Activated effector memory CD4-positive, alpha-beta T cell treated with anti-CD3 and anti-CD28 coated beads, Interleukin-2, amount 50 U/mL, for 16 hours (primary cell): ENCODE results near the gene AGBL3.
"Not testable (repeated sequence)": the region's sequence is repeated elsewhere in the genome, so short reads cannot be mapped to it uniquely, and the experiment has no call there.

ENCODE experiments used
- DNase-seq: peaks from one replicate; pipeline ENCODE4 v3.0.0-alpha.2; 2020

AGBL3 gene

DNA sequence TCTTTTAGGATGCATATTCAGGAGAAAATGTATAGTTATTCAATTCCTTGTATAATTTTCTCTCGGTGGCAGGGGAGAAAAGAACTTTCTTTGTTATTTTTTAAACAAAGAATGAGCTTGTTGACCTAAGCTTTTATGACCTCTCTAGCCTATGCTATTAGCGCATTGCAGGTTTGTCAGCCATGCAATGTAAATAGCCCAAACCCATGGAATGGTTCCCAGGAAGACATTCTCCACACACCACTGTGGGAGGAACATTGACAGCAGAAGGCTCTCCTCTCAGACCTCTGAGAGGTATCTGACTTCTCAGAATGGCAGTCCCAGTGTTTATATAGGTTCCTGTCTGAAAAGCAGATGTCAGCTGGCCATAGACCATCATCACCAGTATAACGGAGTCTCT lies 19.6 kb upstream of the AGBL3 start:
- DNase-seq: no peak

DNA sequence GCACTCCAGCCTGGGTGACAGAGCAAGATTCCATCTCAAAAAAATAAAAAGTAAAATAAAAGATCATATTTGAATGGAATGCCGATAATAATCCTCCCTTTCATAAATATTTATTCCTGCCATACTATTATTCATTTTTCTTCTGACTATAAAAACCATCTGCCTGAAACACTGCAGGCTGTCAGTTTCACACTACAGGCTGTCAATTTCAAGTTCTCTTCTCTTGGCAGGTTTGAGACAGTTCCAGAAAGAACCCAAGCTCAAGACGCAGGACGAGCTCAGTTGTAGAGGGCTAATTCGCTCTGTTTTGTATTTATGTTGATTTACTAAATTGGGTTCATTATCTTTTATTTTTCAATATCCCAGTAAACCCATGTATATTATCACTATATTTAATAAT lies 18.2 kb upstream of the AGBL3 start:
- no peak for DNase-seq

DNA sequence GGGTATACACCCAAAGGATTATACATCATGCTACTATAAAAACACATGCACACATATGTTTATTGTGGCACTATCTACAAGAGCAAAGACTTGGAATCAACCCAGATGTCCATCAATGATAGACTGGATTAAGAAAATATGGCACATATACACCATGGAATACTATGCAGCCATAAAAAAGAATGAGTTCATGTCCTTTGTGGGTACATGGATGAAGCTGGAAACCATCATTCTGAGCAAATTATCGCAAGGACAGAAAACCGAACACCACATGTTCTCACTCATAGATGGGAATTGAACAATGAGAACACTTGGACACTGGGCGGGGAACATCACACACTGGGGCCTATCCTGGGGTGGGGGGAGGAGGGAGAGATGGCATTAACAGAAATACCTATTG lies 4.7 kb upstream of the AGBL3 start:
- DNase-seq: not testable (repeated sequence)

DNA sequence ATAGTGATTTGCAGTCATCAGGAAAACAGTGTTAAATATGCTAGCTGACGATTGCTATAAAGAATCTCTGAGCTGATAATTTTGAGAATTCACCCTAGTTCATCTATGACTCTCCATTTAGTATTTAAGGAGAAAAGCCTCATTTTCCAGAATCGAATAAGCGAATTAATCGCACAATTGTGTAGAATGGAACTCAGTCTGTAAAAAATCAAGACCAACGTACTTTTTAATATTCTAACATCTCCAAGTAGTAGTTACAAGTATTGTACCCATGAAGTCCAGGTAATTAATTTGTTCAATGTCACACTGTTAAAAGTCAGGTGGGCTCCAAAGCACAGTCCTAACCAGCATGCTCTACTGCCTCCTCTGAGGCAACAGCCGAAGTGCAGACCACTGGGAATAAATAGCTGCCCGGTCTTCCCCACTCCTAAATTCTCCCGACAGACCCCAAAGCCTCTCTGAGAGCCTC lies 380 bp upstream of the AGBL3 start:
- no peak for DNase-seq

DNA sequence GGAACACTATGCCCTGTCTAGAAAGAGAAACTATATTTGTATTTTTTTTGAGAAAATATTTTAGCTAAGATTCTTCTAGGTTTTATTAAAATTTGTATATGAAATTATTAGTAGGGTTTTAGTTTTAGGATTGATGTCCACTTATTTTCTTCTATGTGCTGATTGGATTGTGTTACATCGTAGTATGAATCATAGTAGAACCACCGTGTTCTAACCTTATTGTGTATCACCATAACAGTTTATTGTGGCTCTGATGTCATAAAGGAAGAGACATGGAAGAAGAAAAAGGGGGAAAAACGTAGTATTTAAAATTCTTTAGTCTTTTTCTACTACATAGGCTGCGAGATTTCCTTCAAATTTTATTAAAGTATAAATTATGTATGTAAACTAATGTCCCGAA lies 1.9 kb downstream of the AGBL3 start:
- no peak for DNase-seq

DNA sequence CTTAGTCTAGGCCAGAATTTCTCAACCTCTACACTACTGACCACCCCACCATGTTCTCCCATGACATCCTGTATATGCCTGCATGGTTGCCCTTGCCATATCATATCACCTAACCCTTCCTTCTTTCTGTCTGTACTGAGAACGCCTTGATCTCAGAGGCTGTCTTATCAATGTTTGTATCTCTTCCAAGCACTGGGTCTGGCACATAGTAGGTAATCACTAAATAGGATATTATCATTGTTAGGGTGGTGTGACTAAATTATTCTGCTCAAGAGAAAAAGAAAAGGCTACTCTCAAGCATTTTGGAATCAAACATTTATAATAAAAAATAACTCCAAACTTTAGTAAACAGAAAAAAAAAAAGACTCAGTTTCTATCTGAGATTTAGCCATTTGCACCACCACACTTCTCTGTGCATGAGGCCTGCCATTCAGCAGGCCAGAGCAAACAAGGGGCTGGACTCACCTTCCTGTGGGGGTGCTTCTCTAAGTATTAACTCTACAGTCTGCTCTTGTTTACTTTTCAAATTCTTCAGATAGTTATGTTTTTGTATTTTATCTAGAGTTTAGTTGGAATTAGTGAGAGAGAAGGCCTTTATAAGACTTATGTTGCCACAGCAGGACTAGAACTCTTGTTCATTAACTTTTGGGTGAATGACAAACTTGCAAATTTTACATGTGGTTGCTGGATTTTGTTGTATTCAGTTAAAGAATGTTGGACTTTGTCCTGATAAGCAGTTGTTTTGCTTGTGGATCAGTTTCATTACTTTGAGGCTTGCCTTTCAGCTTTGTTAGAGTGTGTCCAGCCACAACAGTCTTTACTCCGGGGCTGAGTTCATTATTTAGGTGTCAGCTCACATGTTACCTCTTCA lies 5.4 kb downstream of the AGBL3 start:
- no peak for DNase-seq

DNA sequence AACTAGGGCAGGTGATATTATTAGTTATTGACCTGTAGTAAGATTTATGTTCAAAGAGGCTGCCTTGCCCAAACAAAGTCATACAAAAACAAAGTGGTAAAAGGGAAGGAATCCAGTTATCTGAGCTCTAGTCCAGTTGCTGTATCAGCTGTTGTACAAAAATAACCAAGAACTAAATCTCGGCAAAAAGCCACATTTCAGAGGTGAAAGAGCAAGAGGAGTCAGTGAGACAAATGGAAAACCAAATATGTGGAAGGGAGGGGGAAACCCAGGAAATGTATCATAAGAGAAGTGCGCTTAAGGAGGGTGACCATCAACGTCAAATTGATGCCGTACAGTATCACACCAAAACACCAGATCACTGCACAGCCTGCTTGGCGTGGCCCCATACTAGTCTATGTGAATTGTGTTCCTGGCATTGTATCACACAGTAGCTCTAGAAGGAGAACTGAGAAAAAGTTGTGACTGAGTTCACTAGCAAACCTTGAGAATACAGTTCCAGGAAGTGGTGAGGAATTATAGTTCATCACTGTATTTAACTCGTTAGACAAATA lies 6.4 kb downstream of the AGBL3 start:
- DNase-seq: no peak

DNA sequence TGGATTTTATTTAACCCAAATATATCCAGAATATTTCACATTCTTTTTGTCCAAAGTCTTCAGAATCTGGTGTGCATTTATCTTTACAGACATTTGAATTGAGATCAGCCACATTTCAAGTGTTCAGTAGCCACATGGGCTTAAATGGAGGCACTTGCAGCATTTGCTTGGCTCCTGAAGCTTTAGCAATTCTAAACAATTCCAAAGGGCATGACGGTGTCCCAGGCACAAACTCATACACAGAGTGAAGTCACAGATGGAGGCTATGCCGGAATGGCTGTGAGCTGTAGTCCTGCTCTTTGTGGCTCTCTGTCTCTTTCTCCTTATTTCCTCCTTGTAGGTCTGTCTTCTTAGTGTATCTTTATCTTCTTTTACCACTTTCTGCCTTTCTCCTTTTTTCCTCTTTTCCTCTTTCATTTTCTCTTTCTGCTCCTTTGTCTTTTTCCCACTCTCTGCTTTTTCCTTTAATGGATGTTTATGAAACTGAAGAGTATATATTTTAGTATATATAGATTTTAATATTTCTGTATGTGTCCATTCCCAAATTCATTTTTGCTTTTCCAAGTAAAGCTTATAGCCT lies 7.7 kb downstream of the AGBL3 start:
- DNase-seq: no peak

DNA sequence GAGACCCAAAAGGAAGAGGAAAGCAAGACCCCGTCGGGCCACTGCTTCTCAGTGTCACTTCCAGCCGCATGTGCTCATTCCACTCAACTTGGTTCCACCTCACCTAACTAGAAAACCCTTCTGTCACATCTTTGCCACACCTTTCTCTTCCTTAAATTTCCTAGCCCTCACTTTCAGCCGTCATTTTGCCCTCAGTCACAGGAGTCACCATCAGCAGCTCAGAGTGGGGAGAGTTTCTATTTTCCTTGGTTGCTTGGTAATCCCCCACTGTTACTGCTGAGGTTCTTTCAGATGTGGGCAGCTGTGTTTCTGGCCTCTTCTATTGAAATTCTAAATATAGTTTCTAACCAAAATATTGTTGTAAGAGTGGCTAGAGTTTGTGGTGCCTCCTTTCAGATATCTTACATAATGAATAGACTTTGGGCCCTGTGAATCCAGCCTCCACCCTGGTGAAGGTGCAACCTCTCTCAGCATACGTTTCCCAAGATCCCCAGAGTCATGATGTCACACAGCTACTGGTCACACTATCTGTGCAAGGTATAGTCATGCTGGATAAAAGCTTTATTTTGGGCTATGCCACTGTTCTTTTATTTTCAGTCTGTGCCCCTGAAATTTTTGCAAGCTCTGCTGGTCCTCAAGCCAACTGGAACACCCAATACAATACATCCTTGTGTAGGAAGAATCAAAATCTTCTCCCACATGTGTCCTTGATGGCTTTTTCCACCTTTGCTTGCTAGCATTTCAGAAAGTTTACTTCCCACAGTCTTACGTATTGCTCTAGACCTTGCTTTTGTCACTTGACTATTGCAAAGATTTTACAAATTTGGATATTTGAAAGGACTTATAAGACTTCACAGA lies 9.2 kb downstream of the AGBL3 start:
- DNase-seq: no peak

DNA sequence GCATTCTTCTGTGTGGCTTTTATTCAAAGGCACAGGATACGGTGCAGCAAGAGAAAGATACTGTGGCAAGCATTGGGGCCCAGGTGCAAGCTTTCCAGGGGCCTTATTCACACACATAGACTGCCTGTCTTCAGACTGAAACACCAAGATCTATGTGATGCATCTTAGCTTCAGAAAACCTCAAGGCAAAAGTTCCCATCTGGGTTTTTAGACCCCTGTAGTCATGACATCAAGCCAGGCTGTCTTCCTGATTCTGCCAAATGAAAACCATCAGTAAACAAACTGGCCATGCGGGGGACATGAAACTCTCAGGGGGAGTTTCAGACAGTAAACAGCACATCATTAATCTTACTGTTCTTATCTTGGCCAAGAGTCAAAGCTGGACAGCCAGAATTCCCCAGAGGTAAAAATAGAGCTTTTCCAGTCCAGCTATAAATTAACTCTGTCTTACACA lies 9.8 kb downstream of the AGBL3 start:
- no peak for DNase-seq

DNA sequence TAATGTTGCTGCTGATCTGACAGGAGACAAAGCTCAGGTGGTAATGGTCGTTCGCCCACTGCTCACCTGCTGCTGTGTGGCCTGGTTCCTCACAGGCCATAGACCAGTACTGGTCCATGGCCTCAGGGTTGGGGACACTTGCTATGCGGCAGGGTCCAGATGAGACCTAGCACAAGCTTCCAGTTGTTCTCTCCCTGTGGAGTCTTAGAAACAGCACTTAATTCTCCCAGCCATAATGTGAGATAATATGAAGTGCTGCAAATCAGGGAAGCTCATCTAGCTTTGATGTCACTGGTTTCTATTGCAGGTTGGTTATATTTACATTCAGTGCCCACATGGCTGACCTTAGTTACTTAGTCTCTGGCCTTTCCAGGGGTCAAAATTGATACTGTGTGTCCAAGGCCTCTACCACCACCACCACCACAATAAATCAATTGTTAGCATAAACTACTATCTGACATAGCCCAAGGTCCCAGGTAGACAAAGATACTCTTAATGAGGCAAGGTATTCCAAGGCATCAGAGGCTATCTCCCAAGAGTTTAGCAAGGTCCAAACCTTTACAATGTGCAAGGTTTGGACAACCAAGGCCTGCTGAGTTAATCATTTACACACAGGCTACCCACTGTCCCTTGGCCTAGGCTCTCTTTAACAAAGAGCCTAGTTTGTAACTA lies 11.0 kb downstream of the AGBL3 start:
- DNase-seq: no peak

DNA sequence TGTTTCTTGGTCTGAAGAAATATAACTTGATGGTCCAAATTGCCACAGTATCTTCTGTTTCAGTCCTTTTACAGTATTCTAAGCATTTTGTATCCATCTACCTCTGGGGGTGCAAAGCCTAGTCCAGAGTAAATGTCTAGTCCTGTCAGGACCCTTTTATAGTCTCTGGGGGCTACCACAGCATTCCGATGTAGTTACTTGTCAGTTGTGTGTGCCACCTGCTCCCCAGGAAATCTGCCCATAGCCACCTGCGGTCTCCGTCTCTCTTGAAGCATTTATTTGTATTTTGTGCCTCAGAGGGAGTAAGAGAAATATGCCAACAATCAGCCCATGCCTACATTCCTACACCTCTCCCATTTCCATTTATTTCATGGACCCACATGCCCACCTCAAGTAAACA lies 12.8 kb downstream of the AGBL3 start:
- no peak for DNase-seq

DNA sequence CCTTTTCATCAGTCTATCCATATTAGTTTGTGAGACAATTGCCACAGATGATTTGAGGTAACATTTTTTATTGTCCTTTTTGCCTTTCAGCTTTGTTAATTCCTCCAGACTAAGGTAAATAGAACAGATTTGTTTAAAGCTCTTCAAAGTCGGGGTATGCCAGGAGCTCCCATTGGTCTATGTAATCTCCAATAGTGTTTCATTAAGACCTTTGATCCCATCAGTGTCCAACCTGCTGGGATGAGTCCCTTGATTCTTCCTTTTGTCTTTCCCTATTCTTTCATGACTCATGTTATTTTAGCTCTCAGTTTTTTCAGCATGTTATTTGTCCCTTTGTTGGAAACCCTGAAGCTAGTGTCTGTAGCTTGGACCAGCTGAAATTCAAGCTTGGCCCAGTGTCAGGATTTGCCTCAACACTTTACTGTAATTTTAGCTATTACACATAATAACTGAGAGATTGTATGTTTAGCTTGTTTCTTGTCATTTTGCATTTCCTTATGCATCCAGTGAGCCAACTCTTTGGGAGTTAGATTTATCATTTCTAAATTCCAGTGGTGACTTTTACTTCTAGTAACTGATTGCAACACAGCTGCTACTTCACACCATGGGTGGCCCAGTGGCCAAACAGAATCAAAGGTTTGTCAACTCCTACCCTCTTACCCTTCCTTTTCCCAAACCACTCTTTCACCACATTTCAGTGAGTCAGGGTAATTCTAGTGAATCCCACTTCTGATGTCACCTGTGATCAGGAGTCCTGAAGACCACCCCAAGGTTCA lies 15.3 kb downstream of the AGBL3 start:
- DNase-seq: no peak

DNA sequence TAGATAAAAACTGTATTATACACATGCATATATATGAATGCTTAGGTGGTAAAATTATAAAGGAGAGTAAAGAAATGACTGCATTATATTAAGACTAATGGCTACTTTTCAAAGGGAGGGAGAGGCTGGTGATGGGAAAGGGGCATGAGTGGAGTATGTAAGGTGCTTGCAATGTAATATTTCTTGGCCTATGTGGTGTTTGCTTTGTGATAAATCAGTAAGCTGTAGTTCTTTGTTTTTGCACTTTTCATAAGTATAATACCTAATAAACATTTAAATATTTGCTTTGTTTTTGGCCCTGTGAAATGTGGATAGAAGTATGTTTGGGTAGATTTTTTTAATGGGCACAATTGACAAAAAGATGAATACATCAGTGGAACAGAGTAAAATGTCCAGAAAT lies 25.9 kb downstream of the AGBL3 start:
- no peak for DNase-seq

DNA sequence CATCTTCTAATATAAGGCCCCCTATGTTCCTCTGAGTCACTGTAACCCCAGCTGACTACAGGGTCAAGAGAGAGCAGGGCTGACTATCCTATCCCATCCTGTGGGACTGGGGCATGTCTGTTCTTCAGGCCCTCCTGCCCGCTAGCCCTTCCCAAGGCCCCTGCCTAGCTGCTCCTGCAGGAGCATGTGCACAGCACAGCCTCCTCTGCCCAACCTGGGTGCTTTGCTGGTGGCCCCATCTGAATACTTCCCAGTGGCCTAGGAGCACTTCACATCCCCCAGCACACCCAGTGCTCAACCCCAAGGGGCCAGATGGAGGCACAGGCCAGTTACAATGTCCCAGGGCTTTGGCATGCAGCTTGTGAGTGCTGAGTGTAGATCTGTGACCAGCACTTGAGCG lies 37.3 kb downstream of the AGBL3 start:
- DNase-seq: no peak

DNA sequence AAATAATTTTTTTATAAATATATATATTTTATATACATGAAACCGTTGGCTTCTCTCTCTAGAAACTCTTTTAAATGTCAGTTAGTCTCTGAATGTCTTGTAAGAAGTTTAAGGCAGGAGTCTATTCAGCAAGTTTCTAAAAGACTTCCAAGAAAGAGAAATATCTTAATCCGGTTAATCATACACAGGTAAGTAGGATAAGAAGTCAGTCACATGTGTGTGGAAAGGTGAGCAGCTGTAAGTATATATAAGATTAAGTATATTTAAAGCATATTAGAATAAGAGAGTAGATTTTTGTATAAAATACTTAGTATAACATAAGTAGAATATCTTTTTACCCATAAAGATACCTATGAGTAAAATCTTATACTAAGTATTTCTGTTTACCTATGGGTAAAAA lies 48.9 kb downstream of the AGBL3 start:
- no peak for DNase-seq

DNA sequence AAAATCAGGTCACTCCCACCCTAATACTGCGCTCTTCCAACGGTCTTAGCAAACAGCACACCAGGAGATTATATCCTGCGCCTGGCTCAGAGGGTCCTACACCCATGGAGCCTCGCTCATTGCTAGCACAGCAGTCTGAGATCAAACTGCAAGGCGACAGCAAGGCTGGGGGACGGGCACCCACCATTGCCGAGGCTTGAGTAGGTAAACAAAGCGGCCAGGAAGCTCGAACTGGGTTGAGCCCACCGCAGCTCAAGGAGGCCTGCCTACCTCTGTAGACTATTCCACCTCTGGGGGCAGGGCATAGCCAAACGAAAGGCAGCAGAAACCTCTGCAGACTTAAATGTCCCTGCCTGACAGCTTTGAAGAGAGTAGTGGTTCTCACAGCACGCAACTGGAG lies 80.7 kb downstream of the AGBL3 start:
- DNase-seq: not testable (repeated sequence)

DNA sequence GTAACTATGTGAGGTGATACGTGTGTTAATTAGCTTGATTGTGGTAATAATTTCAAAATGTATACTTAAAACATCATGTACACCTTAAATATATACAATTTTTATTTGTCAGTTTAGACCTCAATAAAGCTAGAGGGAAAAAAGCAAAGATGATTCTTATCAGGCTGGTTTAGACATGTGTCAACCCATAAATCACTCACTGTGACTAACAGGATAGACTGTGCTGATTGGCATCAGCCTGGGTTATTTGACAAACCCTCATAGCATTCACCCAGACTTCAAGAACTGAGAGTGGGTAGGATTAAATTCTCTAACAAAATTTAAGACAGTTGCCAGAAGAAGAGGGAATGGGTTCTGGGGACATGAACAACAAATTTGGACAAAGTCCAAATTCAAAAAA lies 87.8 kb downstream of the AGBL3 start:
- no peak for DNase-seq

DNA sequence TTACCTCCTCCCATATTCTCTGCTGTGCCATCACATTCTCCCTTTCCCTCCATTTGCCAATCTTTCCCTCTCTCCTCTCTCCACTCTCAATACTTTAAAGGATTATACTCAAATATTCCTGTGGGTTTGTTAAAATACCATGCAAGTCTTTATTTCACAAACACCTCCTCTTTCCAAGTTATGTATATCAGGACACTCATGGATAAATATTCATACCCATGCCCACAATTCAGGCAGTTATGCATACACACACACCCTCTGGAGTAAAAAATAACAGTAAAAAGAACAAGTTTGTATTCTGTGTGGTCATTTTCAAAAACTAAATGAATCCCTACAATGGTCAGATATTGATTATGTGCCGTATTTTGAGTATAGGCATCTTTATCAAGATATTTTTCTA lies 88.2 kb downstream of the AGBL3 start:
- DNase-seq: no peak

DNA sequence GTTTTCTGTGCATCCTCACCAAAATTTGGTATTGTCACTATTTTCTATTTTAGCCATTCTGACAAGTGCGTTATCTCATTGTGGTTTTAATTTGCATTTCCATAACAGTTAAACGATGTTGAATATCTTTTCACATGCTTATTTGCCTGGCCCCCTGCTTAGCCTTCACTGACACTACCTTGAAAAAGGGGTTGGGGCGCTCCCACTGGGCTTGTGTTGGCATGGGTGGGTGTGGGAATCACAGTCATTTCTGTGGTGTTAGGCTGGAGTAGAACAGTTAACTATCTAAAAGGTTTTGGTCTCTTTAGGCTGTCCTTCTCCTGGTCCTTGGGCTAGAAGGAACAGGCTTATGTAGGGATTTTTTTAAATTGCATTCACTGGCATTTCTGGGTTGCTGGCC lies 89.4 kb downstream of the AGBL3 start:
- no peak for DNase-seq

DNA sequence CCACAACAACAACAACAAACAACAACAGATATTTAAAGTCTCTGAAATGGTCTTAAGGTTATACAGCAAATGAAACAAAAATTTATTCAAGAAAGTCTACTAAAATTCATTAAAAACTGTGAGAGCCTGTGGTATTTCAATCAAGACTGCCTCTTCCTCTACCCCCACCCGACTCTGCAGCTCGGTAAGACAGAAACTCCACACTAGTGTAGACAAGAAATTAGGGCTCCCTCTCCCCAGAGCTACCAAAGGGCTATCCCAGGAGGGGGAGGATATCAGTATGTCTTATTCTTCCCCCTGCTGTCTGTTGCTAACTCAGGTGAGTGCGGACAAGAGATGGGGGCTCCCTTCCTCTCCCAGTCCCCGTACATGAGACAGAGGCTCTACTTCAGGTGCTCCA lies 90.6 kb downstream of the AGBL3 start:
- no peak for DNase-seq

DNA sequence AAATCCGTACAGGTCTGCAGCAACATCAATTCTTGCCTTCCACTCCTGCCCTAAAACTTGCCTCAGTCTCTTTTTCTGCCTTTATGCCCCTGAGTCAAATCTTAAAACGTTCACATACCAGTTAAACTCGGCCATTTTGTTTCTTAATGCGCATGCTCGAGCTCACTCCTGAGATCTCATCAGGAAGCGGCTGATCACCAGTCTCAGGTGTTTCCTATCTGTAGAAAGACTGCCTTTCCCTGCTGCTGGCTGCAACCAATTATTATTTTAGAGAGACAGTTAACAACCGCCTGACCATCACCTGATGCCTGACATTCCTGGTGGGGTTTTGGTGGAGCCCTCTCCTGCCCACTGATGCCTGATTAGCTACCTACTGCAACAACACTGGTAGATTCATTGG lies 91.3 kb downstream of the AGBL3 start:
- no peak for DNase-seq
